Mesenchymal stem cell (in vitro differentiated cells and primary cell): ENCODE measurements around the gene HS6ST2.
A peak's percentile ranks its signal among the peaks of the same experiment; 100 is the strongest.

Experiments used
- DNase-seq: peaks from one replicate; pipeline ENCODE4 v3.0.0-alpha.2; 2013
- H2AFZ ChIP-seq: one replicate; pipeline ENCODE4 v1.6.1; 2013; ENCODE audit warnings: low read depth, mild to moderate bottlenecking, control low read depth, inconsistent platforms, low read length, moderate library complexity
- H2AK5ac ChIP-seq: 2 replicates; pipeline ENCODE4 v1.6.1; 2013; ENCODE audit warnings: low read length, moderate library complexity, mild to moderate bottlenecking, inconsistent platforms; ENCODE audit not compliant: severe bottlenecking
- H2BK120ac ChIP-seq: one replicate; pipeline ENCODE4 v1.6.1; 2013; ENCODE audit warnings: low read depth, mild to moderate bottlenecking, inconsistent platforms, low read length, moderate library complexity
- H2BK12ac ChIP-seq, 2 experiments: one replicate each; pipeline ENCODE4 v1.6.1; 2013; ENCODE audit warnings: inconsistent platforms in 2 of 2, low read length in 2 of 2, mild to moderate bottlenecking in 2 of 2, moderate library complexity in 2 of 2, control low read depth in 1 of 2
- H2BK15ac ChIP-seq: one replicate; pipeline ENCODE4 v1.6.1; 2013; ENCODE audit warnings: mild to moderate bottlenecking, low read depth, inconsistent platforms; ENCODE audit not compliant: poor library complexity, severe bottlenecking
- H2BK5ac ChIP-seq: 2 replicates; pipeline ENCODE4 v1.6.1; 2013; ENCODE audit warnings: low read depth, mild to moderate bottlenecking, low read length, control low read depth, inconsistent platforms; ENCODE audit not compliant: poor library complexity, severe bottlenecking
- H3K14ac ChIP-seq, 2 experiments: one replicate each; pipeline ENCODE4 v1.6.1; 2013; ENCODE audit warnings: inconsistent platforms in 2 of 2, low read length in 2 of 2, control low read depth in 1 of 2, mild to moderate bottlenecking in 1 of 2, moderate library complexity in 1 of 2
- H3K18ac ChIP-seq, 2 experiments: one replicate each; pipeline ENCODE4 v1.6.1; 2013; ENCODE audit warnings: inconsistent platforms in 2 of 2, low read length in 2 of 2, control low read depth in 1 of 2, low read depth in 1 of 2, mild to moderate bottlenecking in 1 of 2
- H3K23ac ChIP-seq, 2 experiments: one replicate each; pipeline ENCODE4 v1.6.1; 2013; ENCODE audit warnings: inconsistent platforms in 2 of 2, low read length in 2 of 2, mild to moderate bottlenecking in 2 of 2, moderate library complexity in 2 of 2, control low read depth in 1 of 2
- H3K27ac ChIP-seq: 2 replicates; pipeline ENCODE4 v1.5.1; 2013; ENCODE audit warnings: mild to moderate bottlenecking, moderate library complexity, low read length, control low read depth, inconsistent platforms; ENCODE audit not compliant: poor library complexity, severe bottlenecking
- H3K27me3 ChIP-seq, 2 experiments: 2 replicates each; pipeline versions ENCODE4 v1.6.1 to v1.7.0; 2013; ENCODE audit warnings: low read length in 2 of 2, mild to moderate bottlenecking in 2 of 2, moderate library complexity in 2 of 2, control low read depth in 1 of 2, inconsistent platforms in 1 of 2; ENCODE audit not compliant: control insufficient read depth in 1 of 2, insufficient read depth in 1 of 2
- H3K36me3 ChIP-seq, 2 experiments: 2 replicates each; pipeline versions ENCODE4 v1.6.1 to v1.7.0; 2013; ENCODE audit warnings: low read length in 2 of 2, control low read depth in 1 of 2, inconsistent platforms in 1 of 2, low read depth in 1 of 2, mild to moderate bottlenecking in 1 of 2; ENCODE audit not compliant: insufficient read depth in 2 of 2, control insufficient read depth in 1 of 2
- H3K4ac ChIP-seq, 2 experiments: one replicate each; pipeline ENCODE4 v1.6.1; 2013; ENCODE audit warnings: inconsistent platforms in 2 of 2, low read length in 2 of 2, mild to moderate bottlenecking in 2 of 2, moderate library complexity in 2 of 2, control low read depth in 1 of 2, low read depth in 1 of 2
- H3K4me1 ChIP-seq: 2 replicates; pipeline ENCODE4 v1.6.1; 2013; ENCODE audit warnings: low read depth, low read length, control low read depth; ENCODE audit not compliant: control insufficient read depth, insufficient read depth
- H3K4me2 ChIP-seq: 2 replicates; pipeline ENCODE4 v1.6.1; 2013; ENCODE audit warnings: low read length, mild to moderate bottlenecking, inconsistent platforms; ENCODE audit not compliant: poor library complexity, severe bottlenecking
- H3K4me3 ChIP-seq, 2 experiments: 2 replicates each; pipeline versions ENCODE4 v1.5.1 to v1.7.0; 2013; ENCODE audit warnings: low read length in 2 of 2, mild to moderate bottlenecking in 2 of 2, control low read depth in 1 of 2, low read depth in 1 of 2; ENCODE audit not compliant: insufficient read depth in 1 of 2
- H3K79me1 ChIP-seq: replicated peaks from 2 replicates; pipeline ENCODE4 v1.6.1; 2013; ENCODE audit warnings: mild to moderate bottlenecking, control low read depth, low read length, inconsistent platforms; ENCODE audit not compliant: poor library complexity, severe bottlenecking
- H3K9ac ChIP-seq: 2 replicates; pipeline ENCODE4 v1.7.0; 2013; ENCODE audit warnings: mild to moderate bottlenecking, low read length, moderate library complexity
- H3K9me3 ChIP-seq: 2 replicates; pipeline ENCODE4 v1.7.0; 2013; ENCODE audit warnings: mild to moderate bottlenecking, low read length; ENCODE audit not compliant: control insufficient read depth
- H4K8ac ChIP-seq: one replicate; pipeline ENCODE4 v1.6.1; 2013; ENCODE audit warnings: inconsistent platforms, mild to moderate bottlenecking, low read length, moderate library complexity
- H4K91ac ChIP-seq: one replicate; pipeline ENCODE4 v1.6.1; 2013; ENCODE audit warnings: mild to moderate bottlenecking, low read length, inconsistent platforms
- WGBS: methylation state at CpG from one replicate; pipeline ENCODE4 v1.1.7; 2013; ENCODE audit warnings: mixed read lengths; 5-methylcytosine and 5-hydroxymethylcytosine counted together

HS6ST2 gene

DNA sequence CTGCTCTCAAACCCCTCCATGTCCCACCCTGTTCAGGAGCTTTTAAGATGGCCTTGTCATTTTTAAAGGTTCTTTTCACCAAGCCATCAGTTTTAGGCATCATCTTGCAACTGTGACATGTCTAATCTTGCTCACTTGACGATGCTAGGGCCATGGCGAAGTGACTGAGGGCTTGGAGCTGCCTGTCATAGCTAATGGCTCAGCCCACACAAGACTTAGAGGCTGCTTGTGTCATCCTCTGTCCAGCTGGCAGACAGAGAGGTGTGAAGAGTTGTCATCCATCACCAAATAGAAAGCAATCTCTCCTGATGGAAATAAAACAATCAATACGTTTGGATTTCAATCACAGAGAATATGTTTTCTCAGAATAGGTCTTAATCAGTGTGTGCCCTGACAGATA, 194.9 kb downstream of the HS6ST2 start:
- Histone ChIP-seq H3K14ac (no peak overlapping the region), H2AFZ (no peak overlapping the region), H3K9ac (no peak overlapping the region), H2BK5ac (no peak overlapping the region), H3K27ac (no peak overlapping the region), H3K9me3 (no peaks in the 10 kb centered on the region), H3K27me3 (peaks cover 0 to 35% of the 10 kb centered on the region in 2 experiments), H3K4ac (no peak overlapping the region), H3K23ac (no peak overlapping the region), H3K79me1 (no peaks in the 10 kb centered on the region), H2BK12ac (no peak overlapping the region), H3K18ac (no peak overlapping the region), H2AK5ac (no peak overlapping the region), H2BK120ac (no peak overlapping the region), H2BK15ac (no peak overlapping the region), H3K4me3 (no peak overlapping the region), H3K36me3 (no peaks in the 10 kb centered on the region), H3K4me1 (no peaks in the 10 kb centered on the region), H4K8ac (no peak overlapping the region), H4K91ac (no peak overlapping the region), H3K4me2 (no peak overlapping the region)
- DNase-seq, result no peak
- 88% methylated on average over 2 of the region's 3 CpGs for WGBS

GRCh38 chrX:132758759-132759158, 199.7 kb downstream of the HS6ST2 start:
- Histone ChIP-seq H3K4ac (no peak overlapping the region), H2BK15ac (no peak overlapping the region), H3K4me1 (no peaks in the 10 kb centered on the region), H3K4me3 (no peak overlapping the region), H3K14ac (no peak overlapping the region), H2BK12ac (no peak overlapping the region), H3K79me1 (no peaks in the 10 kb centered on the region), H3K27ac (no peak overlapping the region), H4K91ac (no peak overlapping the region), H3K4me2 (no peak overlapping the region), H4K8ac (no peak overlapping the region), H2BK5ac (no peak overlapping the region), H3K9me3 (no peaks in the 10 kb centered on the region), H2BK120ac (no peak overlapping the region), H2AK5ac (no peak overlapping the region), H3K27me3 (peaks cover 0 to 48% of the 10 kb centered on the region in 2 experiments), H3K23ac (no peak overlapping the region), H2AFZ (no peak overlapping the region), H3K9ac (no peak overlapping the region), H3K36me3 (no peaks in the 10 kb centered on the region), H3K18ac (no peak overlapping the region)
- DNase-seq, result peak; percentile 1
- WGBS, result 44% methylated on average over 3 of the region's 4 CpGs

GRCh38 chrX:132757066-132757623, 201.3 kb downstream of the HS6ST2 start:
- no peak overlapping the region for H3K4ac ChIP-seq
- H3K18ac ChIP-seq, result no peak overlapping the region
- no peak for DNase-seq
- H3K27me3 ChIP-seq, result peaks cover 0 to 50% of the 10 kb centered on the region in 2 experiments
- H4K91ac ChIP-seq, result no peak overlapping the region
- no peak overlapping the region for H3K4me2 ChIP-seq
- no peaks in the 10 kb centered on the region for H3K9me3 ChIP-seq
- H4K8ac ChIP-seq, result no peak overlapping the region
- H2BK5ac ChIP-seq, result no peak overlapping the region
- no peak overlapping the region for H2AK5ac ChIP-seq
- 43% methylated on average over 1 of the region's 3 CpGs for WGBS
- no peak overlapping the region for H3K27ac ChIP-seq
- no peak overlapping the region for H2BK12ac ChIP-seq
- no peaks in the 10 kb centered on the region for H3K79me1 ChIP-seq
- no peak overlapping the region for H3K14ac ChIP-seq
- H3K36me3 ChIP-seq, result no peaks in the 10 kb centered on the region
- H2BK15ac ChIP-seq, result no peak overlapping the region
- no peaks in the 10 kb centered on the region for H3K4me1 ChIP-seq
- H3K4me3 ChIP-seq, result no peak overlapping the region
- no peak overlapping the region for H3K23ac ChIP-seq
- H3K9ac ChIP-seq, result no peak overlapping the region
- H2BK120ac ChIP-seq, result no peak overlapping the region
- no peak overlapping the region for H2AFZ ChIP-seq

- H4K8ac ChIP-seq, result no peak overlapping the region
- no peak overlapping the region for H2AK5ac ChIP-seq
- H3K14ac ChIP-seq, result no peak overlapping the region
- H3K9me3 ChIP-seq, result no peaks in the 10 kb centered on the region
- no peak overlapping the region for H2BK120ac ChIP-seq
- H3K36me3 ChIP-seq, result no peaks in the 10 kb centered on the region
- H3K23ac ChIP-seq, result no peak overlapping the region
- no peak overlapping the region for H2AFZ ChIP-seq
- no peaks in the 10 kb centered on the region for H3K79me1 ChIP-seq
- no peak for DNase-seq
- H3K4me2 ChIP-seq, result no peak overlapping the region
- H3K27me3 ChIP-seq, result peaks cover 0 to 49% of the 10 kb centered on the region in 2 experiments
- WGBS, result 89% methylated on average over 2 of the region's 4 CpGs
- no peak overlapping the region for H3K4me3 ChIP-seq
- H3K27ac ChIP-seq, result no peak overlapping the region
- H3K4me1 ChIP-seq, result no peaks in the 10 kb centered on the region
- no peak overlapping the region for H3K18ac ChIP-seq
- H4K91ac ChIP-seq, result no peak overlapping the region
- no peak overlapping the region for H3K9ac ChIP-seq
- H3K4ac ChIP-seq, result no peak overlapping the region
- H2BK5ac ChIP-seq, result no peak overlapping the region
- H2BK15ac ChIP-seq, result no peak overlapping the region
- no peak overlapping the region for H2BK12ac ChIP-seq
Observed at GRCh38 chrX:132756439-132756838, 202.0 kb downstream of the HS6ST2 start.
